HG02938 (cell line): ENCODE results near the gene LRRC57.

Experiments used
- ATAC-seq: cut with Tn5 transposase; IDR thresholded peaks from one replicate; pipeline ENCODE4 v1.9.1; 2021; ENCODE audit warnings: mild to moderate bottlenecking, moderate library complexity; ENCODE audit not compliant: unreplicated experiment

The LRRC57 gene

DNA sequence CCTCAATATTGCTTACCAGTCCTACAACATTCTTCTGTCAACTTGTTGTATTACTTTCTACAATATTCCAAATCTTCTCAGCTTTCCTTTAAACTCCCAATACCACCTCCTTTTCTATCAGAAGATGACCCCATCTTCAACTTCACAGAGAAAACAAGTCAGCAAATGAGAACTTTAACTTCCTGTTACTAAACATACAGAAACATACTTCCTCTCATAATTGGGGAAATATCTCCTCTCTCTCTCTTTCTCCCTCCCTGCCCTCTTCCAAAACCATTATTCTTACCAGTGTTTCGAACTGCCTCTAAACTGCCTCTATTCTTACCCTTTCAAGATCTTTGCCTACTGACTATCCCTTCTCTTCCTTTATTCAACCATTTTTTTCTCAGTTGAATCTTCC lies 54.9 kb downstream of the LRRC57 start:
- no peak for ATAC-seq

DNA sequence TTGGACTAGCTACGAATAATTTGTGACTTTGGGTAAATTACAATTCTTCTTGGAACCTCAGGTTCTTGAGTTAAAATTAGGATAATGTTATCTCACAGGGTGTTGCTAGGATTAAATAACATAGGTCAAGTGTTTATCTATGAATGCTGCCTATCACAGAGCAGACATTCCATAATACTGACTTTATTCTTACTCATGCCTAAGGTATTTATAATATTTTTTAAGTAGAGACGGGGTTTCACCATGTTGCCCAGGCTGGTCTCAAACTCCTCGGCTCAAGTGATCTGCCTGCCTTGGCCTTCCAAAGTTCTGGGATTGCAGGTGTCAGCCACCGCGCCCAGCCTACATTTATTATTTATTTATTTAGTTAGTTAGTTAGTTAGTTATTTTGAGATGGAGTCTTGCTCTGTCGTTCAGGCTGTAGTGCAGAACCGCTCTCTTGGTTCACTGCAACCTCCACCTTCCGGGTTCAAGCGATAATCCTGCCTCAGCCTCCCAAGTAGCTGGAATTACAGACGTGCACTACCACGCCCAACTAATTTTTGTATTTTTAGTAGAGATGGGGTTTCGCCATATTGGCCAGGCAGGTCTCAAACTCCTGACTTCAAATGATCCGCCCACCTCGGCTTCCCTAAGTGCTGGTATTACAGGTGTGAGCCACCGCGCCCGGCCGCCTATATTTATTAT lies 56.9 kb downstream of the LRRC57 start:
- no peak for ATAC-seq

DNA sequence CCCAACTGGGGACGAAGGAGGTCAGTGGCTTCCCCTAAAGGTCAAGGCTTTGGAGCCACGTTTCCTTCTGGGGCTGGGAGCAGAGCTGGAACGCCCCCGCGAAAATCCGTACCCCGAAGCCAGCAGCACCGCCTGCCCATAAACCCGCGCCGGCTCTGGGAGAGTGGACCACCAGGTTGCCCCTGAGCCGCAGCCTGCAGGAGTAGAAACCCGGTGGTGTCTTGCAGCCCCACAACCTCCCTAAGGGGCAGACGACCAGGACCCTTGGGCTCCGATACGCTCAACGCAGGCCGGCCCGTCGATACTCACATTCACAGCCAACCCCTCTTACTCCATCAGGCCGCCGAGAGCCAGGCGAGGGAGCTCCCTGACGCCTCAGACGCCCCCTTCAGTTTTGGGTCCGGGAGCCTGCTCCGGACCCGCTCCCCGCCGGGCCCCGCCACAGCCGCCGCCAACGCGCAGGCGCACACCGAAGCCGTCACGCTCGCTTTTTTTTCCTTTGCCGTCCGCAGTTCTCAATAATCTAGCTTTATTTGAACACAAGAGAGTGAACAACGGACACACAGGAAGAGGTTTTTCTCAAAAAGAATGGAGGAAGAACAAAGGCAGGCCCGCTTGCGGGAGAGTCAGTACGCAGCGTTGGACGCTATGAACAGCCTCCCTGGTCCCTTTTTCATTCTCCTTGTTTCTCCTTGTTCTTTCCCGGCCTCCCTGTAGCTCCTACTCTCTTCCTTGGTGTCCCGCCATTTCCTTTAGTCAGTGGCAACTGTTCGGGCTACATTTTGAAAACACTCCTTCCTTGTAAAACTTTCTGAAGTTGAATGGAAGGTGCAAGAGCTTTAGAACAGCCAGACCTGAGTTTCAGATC lies 57.7 kb downstream of the LRRC57 start, which contains the start of gene ZNF106:
Gene ZNF106, minus strand, starts transcription at position 471 of the 868 bp plus-strand sequence. CDS start 18,852 bp downstream, outside the sequence.
- no peak for ATAC-seq

DNA sequence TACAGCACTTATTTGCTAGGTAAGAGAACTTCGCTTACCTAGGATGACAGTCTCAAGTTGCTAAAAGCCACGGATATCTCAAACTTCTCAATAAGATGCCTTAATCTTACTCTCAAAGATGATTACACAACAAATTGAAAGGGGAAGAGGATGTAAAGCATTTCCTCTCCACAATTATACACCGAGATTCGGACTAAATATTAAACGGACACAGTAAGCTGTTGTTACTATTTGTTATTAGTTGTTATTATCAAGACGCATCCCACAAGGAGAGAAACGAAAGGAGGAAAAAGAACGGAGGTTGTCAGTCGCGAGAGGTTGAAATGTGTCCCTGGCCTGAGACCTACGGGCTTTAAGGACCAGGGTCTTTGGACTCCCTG lies 58.3 kb downstream of the LRRC57 start:
- no peak for ATAC-seq
